HEK293 (cell line): ENCODE measurements around the gene YTHDC2.

Experiments used
- KLF16 ChIP-seq: fragments of 450-650 bp; formaldehyde crosslinking; IDR thresholded peaks from 2 replicates; pipeline ENCODE4 v1.5.1; 2017; ENCODE audit warnings: missing biosample characterization, missing genetic modification characterization
- ZEB2 ChIP-seq: fragments of 450-650 bp; formaldehyde crosslinking; IDR thresholded peaks from 2 replicates; pipeline ENCODE4 v1.5.1; 2016; ENCODE audit warnings: missing biosample characterization, missing genetic modification characterization
- ZNF138 ChIP-seq: fragments of 450-650 bp; formaldehyde crosslinking; IDR thresholded peaks from 2 replicates; pipeline ENCODE4 v1.5.1; 2016; ENCODE audit warnings: missing biosample characterization, missing genetic modification characterization, borderline replicate concordance
- ZNF239 ChIP-seq: fragments of 450-650 bp; formaldehyde crosslinking; IDR thresholded peaks from 2 replicates; pipeline ENCODE4 v1.5.1; 2016; ENCODE audit warnings: missing biosample characterization, missing genetic modification characterization
- ZNF37A ChIP-seq: fragments of 450-650 bp; IDR thresholded peaks from 2 replicates; pipeline ENCODE4 v1.5.1; 2018; ENCODE audit warnings: missing biosample characterization, missing genetic modification characterization
- ZNF426 ChIP-seq: fragments of 450-650 bp; formaldehyde crosslinking; IDR thresholded peaks from 2 replicates; pipeline ENCODE4 v1.5.1; 2017; ENCODE audit warnings: missing biosample characterization, missing genetic modification characterization, mild to moderate bottlenecking, inconsistent platforms, moderate library complexity
- ZNF843 ChIP-seq: fragments of 450-650 bp; formaldehyde crosslinking; IDR thresholded peaks from 2 replicates; pipeline ENCODE4 v1.5.1; 2016; ENCODE audit warnings: missing biosample characterization, missing genetic modification characterization
- TF ChIP-seq, protein P1 (sequence below): fragments of 450-650 bp; formaldehyde crosslinking; IDR thresholded peaks from 2 replicates; pipeline ENCODE4 v1.5.1; 2016; ENCODE audit warnings: missing biosample characterization, missing genetic modification characterization
- TF ChIP-seq, protein P2 (sequence below): fragments of 450-650 bp; formaldehyde crosslinking; IDR thresholded peaks from 2 replicates; pipeline ENCODE4 v1.5.1; 2016; ENCODE audit warnings: missing biosample characterization, missing genetic modification characterization
- TF ChIP-seq, protein P3 (sequence below): fragments of 450-650 bp; formaldehyde crosslinking; IDR thresholded peaks from 2 replicates; pipeline ENCODE4 v1.5.1; 2016; ENCODE audit warnings: missing biosample characterization, missing genetic modification characterization

DNA sequence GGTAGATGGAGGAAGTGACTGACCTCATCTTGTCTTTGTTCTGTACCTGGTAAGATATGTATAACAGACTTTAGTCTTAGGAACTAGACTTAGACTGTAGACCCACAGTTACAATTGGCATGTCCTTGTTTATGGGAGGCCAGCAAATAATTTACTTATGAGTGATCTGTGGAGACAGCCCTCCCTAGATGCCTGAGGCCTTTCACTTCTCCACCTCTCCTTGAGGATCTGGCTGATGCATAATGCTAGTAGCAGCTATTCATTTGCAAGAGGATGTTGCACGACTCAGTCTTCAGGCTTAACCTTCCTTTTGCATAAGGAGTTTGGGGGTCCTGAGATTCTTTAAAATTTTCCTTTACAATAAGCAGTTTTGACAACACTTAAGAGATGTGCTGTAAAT is 100.7 kb downstream of the YTHDC2 start:
- no peak for TF ChIP-seq ZEB2
- no peak for TF ChIP-seq KLF16 (tag by site-specific recombination)
- no peak for TF ChIP-seq ZNF843 (tag by site-specific recombination)
- TF ChIP-seq, protein P1, sequence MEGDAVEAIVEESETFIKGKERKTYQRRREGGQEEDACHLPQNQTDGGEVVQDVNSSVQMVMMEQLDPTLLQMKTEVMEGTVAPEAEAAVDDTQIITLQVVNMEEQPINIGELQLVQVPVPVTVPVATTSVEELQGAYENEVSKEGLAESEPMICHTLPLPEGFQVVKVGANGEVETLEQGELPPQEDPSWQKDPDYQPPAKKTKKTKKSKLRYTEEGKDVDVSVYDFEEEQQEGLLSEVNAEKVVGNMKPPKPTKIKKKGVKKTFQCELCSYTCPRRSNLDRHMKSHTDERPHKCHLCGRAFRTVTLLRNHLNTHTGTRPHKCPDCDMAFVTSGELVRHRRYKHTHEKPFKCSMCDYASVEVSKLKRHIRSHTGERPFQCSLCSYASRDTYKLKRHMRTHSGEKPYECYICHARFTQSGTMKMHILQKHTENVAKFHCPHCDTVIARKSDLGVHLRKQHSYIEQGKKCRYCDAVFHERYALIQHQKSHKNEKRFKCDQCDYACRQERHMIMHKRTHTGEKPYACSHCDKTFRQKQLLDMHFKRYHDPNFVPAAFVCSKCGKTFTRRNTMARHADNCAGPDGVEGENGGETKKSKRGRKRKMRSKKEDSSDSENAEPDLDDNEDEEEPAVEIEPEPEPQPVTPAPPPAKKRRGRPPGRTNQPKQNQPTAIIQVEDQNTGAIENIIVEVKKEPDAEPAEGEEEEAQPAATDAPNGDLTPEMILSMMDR (tag by site-specific recombination) = no peak
- TF ChIP-seq, protein P2, sequence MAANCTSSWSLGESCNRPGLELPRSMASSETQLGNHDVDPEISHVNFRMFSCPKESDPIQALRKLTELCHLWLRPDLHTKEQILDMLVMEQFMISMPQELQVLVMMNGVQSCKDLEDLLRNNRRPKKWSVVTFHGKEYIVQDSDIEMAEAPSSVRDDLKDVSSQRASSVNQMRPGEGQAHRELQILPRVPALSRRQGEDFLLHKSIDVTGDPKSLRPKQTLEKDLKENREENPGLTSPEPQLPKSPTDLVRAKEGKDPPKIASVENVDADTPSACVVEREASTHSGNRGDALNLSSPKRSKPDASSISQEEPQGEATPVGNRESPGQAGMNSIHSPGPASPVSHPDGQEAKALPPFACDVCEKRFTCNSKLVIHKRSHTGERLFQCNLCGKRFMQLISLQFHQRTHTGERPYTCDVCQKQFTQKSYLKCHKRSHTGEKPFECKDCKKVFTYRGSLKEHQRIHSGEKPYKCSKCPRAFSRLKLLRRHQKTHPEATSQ = no peak
- no peak for TF ChIP-seq ZNF37A
- TF ChIP-seq ZNF138 (tag by site-specific recombination) = no peak
- TF ChIP-seq, protein P3, sequence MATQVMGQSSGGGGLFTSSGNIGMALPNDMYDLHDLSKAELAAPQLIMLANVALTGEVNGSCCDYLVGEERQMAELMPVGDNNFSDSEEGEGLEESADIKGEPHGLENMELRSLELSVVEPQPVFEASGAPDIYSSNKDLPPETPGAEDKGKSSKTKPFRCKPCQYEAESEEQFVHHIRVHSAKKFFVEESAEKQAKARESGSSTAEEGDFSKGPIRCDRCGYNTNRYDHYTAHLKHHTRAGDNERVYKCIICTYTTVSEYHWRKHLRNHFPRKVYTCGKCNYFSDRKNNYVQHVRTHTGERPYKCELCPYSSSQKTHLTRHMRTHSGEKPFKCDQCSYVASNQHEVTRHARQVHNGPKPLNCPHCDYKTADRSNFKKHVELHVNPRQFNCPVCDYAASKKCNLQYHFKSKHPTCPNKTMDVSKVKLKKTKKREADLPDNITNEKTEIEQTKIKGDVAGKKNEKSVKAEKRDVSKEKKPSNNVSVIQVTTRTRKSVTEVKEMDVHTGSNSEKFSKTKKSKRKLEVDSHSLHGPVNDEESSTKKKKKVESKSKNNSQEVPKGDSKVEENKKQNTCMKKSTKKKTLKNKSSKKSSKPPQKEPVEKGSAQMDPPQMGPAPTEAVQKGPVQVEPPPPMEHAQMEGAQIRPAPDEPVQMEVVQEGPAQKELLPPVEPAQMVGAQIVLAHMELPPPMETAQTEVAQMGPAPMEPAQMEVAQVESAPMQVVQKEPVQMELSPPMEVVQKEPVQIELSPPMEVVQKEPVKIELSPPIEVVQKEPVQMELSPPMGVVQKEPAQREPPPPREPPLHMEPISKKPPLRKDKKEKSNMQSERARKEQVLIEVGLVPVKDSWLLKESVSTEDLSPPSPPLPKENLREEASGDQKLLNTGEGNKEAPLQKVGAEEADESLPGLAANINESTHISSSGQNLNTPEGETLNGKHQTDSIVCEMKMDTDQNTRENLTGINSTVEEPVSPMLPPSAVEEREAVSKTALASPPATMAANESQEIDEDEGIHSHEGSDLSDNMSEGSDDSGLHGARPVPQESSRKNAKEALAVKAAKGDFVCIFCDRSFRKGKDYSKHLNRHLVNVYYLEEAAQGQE (tag by site-specific recombination) = no peak
- TF ChIP-seq ZNF426 = no peak
- TF ChIP-seq ZNF239 (tag by site-specific recombination) = no peak
